Adrenal gland (tissue), 12 donors: ENCODE data around the gene ETV7. TPM values are rescaled to one million over a fixed set of nuclear protein-coding genes. Genes with fewer than 3 reads are reported as not detected.

Source experiments
- DNase-seq, 7 donors: peaks; one replicate each; pipeline ENCODE4 v3.0.0-alpha.2; 2019 to 2020
- H3K27ac ChIP-seq, 5 donors: fragments of 200-600 bp; sonication (generic) in 4 of 5; 1 replicate in 3 of 5; 2 replicates in 2 of 5; pipeline versions ENCODE4 v1.5.1 to v1.8.0; 2016 to 2020; ENCODE audit warnings: mild to moderate bottlenecking in 1 of 5
- H3K27me3 ChIP-seq: fragments of 200-600 bp; 2 replicates; pipeline ENCODE4 v1.8.0; 2021
- H3K36me3 ChIP-seq, 2 donors: fragments of 200-600 bp; replicated peaks in 1 of 2; 1 replicate in 1 of 2; 2 replicates in 1 of 2; pipeline versions ENCODE4 v1.5.1 to v1.8.0; 2018 to 2022
- H3K4me1 ChIP-seq, 2 donors: fragments of 200-600 bp; replicated peaks in 1 of 2; 1 replicate in 1 of 2; 2 replicates in 1 of 2; pipeline versions ENCODE4 v1.5.1 to v1.8.0; 2018 to 2021
- H3K4me3 ChIP-seq, 4 donors: fragments of 200-600 bp; sonication (generic) in 3 of 4; one replicate each; pipeline ENCODE4 v1.5.1; 2016 to 2018
- H3K9me3 ChIP-seq, 3 donors: fragments of 200-600 bp; sonication (generic) in 1 of 3; replicated peaks in 1 of 3; 1 replicate in 2 of 3; 2 replicates in 1 of 3; pipeline versions ENCODE4 v1.5.1 to v1.8.0; 2016 to 2021
- CTCF ChIP-seq, 6 experiments: fragments of 450-650 bp in 4 of 6; fragments of 200-600 bp in 2 of 6; sonication (generic) in 1 of 6; IDR thresholded peaks; 1 replicate in 5 of 6; 2 replicates in 1 of 6; pipeline versions ENCODE4 v1.5.1 to v1.8.0; 2016 to 2021; ENCODE audit warnings: antibody characterized with exemption in 6 of 6, mild to moderate bottlenecking in 2 of 6, moderate library complexity in 1 of 6
- POLR2A ChIP-seq, 2 donors: fragments of 450-650 bp; IDR thresholded peaks; one replicate each; pipeline ENCODE4 v1.6.1; 2017; ENCODE audit warnings: antibody characterized with exemption in 2 of 2, mild to moderate bottlenecking in 2 of 2, moderate library complexity in 1 of 2
- WGBS, 4 donors: extraction: QIAGEN DNeasy Blood & Tissue Kit in 2 of 4; methylation state at CpG; one replicate each; pipeline versions ENCODE4 v1.1.5 to v1.1.7; 2013 to 2017; 5-methylcytosine and 5-hydroxymethylcytosine counted together
- intact Hi-C, 2 donors: fragments of 100-400 bp; cut with DNase I; formaldehyde crosslinking; loops; one replicate each; pipeline versions ENCODE4 v1.14.1 to v1.15.0; 2022 to 2023
- polyA plus RNA-seq, 3 donors: library from polyadenylated mRNA; stranded (reverse); fragments of 200-250 nt in 2 of 3; fragments of 350-450 nt in 1 of 3; fragmentation: Illumina TruSeq in 1 of 3; extraction: RNeasy Lipid Tissue Mini Kit (QIAGEN cat#74804) in 1 of 3; gene quantifications; one replicate each; pipeline ENCODE4 v1.2.3, GENCODE V29; 2013 to 2014
- total RNA-seq, 9 donors: library from RNA; depleted of rRNA in 4 of 9; stranded (reverse); fragments of >200 nt in 4 of 9; fragments of 120-200 nt in 1 of 9; fragmentation: NEBNext Ultra II Directional in 1 of 9; extraction: Animal tissue kit (Norgen Biotek cat#: 25700) in 1 of 9; gene quantifications; one replicate each; pipeline versions ENCODE4 v1.1.0 to v1.2.4, GENCODE V29; 2013 to 2023
- donor health status: healthy with polysubstance abuse.
- donor health status: Bipolar disorder and iron deficiency.
- donor health status: DM: yes; HTN: yes; CAD: no.
- donor health status: DM: no; HTN: no; CAD: no.
- donor health status: DM: no; HTN: no; CAD: no.
- donor health status: DM: yes; HTN: yes; CAD: no.

ETV7 gene
- total and polyA plus RNA-seq, 12 donors = 0.28 to 6.0 (median 2.3) TPM; not detected in 1

GRCh38 chr6:36318690-36319435 lies 68.6 kb downstream of the ETV7 start:
- Histone ChIP-seq H3K27ac (no peak overlapping the region), H3K4me3 (no peak overlapping the region), H3K4me1 (no peaks in the 10 kb centered on the region), H3K36me3 (no peaks in the 10 kb centered on the region), H3K9me3 (no peaks in the 10 kb centered on the region), H3K27me3 (no peaks in the 10 kb centered on the region)
- intact Hi-C loops = no loop called here
- 63 to 72% (median 70%) methylated on average over 6 of the region's 6 CpGs for WGBS, 4 donors
- TF ChIP-seq CTCF (IDR thresholded peaks at IDR 0.05) (no peak), POLR2A (IDR thresholded peaks at IDR 0.05) (no peak)
- DNase-seq = peak in 2 of 7 donors; percentile 39 to 44

- TF ChIP-seq CTCF (IDR thresholded peaks at IDR 0.05) (no peak), POLR2A (IDR thresholded peaks at IDR 0.05) (no peak)
- Histone ChIP-seq H3K4me3 (no peak overlapping the region), H3K27me3 (no peaks in the 10 kb centered on the region), H3K27ac (no peak overlapping the region), H3K4me1 (no peaks in the 10 kb centered on the region), H3K9me3 (no peaks in the 10 kb centered on the region), H3K36me3 (no peaks in the 10 kb centered on the region)
- DNase-seq = no peak
- intact Hi-C loops = no loop called here
- WGBS, 4 donors = 92 to 94% (median 93%) methylated on average over 2 of the region's 2 CpGs
Measured at GRCh38 chr6:36317623-36318022, 69.8 kb downstream of the ETV7 start.

Other genes with a start within 250 kb of the ETV7 start
- 100 to 1,000 TPM in 1 of 9 donors, 10 to 100 TPM in 8; 30.4 to 111 (median 55.1) TPM for gene BRPF3, start 190.9 kb downstream of the ETV7 start, total RNA-seq
- gene BRPF3, start 190.9 kb downstream of the ETV7 start, polyA plus RNA-seq = 10 to 100 TPM in 2 of 3 donors, 1 to 10 TPM in 1; 9.8 to 67.8 (median 21.5) TPM
- gene PNPLA1, start 117.6 kb downstream of the ETV7 start, total RNA-seq = under 1 TPM in 4 of 9 donors, not detected in 5; 0.11 to 1.00 (median 0.28) TPM
- 1 to 10 TPM in 1 of 3 donors, under 1 TPM in 1, not detected in 1; 0.30 to 1.6 TPM for gene PNPLA1, start 117.6 kb downstream of the ETV7 start, polyA plus RNA-seq
- gene BNIP5, start 50.8 kb downstream of the ETV7 start, total RNA-seq = under 1 TPM in 1 of 9 donors, not detected in 8; 0.11 TPM
- under 1 TPM in 1 of 3 donors, not detected in 2; 0.04 TPM for gene BNIP5, start 50.8 kb downstream of the ETV7 start, polyA plus RNA-seq
- gene PXT1, start 55.2 kb upstream of the ETV7 start, total RNA-seq = not detected
- not detected for gene PXT1, start 55.2 kb upstream of the ETV7 start, polyA plus RNA-seq
- 10 to 100 TPM; 42.2 to 78.0 (median 57.2) TPM for gene KCTD20, start 55.3 kb upstream of the ETV7 start, total RNA-seq
- 10 to 100 TPM; 15.3 to 66.6 (median 16.7) TPM for gene KCTD20, start 55.3 kb upstream of the ETV7 start, polyA plus RNA-seq
- 10 to 100 TPM in 7 of 9 donors, 1 to 10 TPM in 2; 7.4 to 21.3 (median 11.8) TPM for gene STK38, start 159.8 kb upstream of the ETV7 start, total RNA-seq
- gene STK38, start 159.8 kb upstream of the ETV7 start, polyA plus RNA-seq = 10 to 100 TPM; 13.9 to 17.8 (median 16.6) TPM
- 100 to 1,000 TPM in 7 of 9 donors, 10 to 100 TPM in 2; 28.9 to 291 (median 139) TPM for gene SRSF3, start 206.7 kb upstream of the ETV7 start, total RNA-seq
- 100 to 1,000 TPM in 1 of 3 donors, 10 to 100 TPM in 2; 87.8 to 290 (median 92.4) TPM for gene SRSF3, start 206.7 kb upstream of the ETV7 start, polyA plus RNA-seq